Measurements from ENCODE around the gene PHF12.

GRCh38 chr17:28949185-28950016 is 1.9 kb downstream of the PHF12 start:
- TF ChIP-seq, protein P1, sequence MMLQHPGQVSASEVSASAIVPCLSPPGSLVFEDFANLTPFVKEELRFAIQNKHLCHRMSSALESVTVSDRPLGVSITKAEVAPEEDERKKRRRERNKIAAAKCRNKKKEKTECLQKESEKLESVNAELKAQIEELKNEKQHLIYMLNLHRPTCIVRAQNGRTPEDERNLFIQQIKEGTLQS (IDR thresholded peaks at IDR 0.05; ENCODE audit: borderline replicate concordance, extremely low read depth, low read depth, low read length) = no peak
- TF ChIP-seq, protein P2, sequence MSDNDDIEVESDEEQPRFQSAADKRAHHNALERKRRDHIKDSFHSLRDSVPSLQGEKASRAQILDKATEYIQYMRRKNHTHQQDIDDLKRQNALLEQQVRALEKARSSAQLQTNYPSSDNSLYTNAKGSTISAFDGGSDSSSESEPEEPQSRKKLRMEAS (IDR thresholded peaks at IDR 0.05; ENCODE audit: low read depth, low read length) = no peak
- TF ChIP-seq TAF1 (IDR thresholded peaks at IDR 0.05; ENCODE audit: borderline replicate concordance, low read depth, low read length) = 0 out of 2 replicates have a peak, but pooled peaks have one; percentile 18
- TF ChIP-seq GABPA (IDR thresholded peaks at IDR 0.05; ENCODE audit: low read depth) = no peak
- TF ChIP-seq, protein P3, sequence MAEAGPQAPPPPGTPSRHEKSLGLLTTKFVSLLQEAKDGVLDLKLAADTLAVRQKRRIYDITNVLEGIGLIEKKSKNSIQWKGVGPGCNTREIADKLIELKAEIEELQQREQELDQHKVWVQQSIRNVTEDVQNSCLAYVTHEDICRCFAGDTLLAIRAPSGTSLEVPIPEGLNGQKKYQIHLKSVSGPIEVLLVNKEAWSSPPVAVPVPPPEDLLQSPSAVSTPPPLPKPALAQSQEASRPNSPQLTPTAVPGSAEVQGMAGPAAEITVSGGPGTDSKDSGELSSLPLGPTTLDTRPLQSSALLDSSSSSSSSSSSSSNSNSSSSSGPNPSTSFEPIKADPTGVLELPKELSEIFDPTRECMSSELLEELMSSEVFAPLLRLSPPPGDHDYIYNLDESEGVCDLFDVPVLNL (IDR thresholded peaks at IDR 0.05; ENCODE audit: low read depth, low read length) = no peak
- TF ChIP-seq TCF12 (IDR thresholded peaks at IDR 0.05; ENCODE audit: low read depth, low read length) = no peak
- no peak for TF ChIP-seq E4F1 (IDR thresholded peaks at IDR 0.05; ENCODE audit: borderline replicate concordance, partially characterized antibody)
- no peak for TF ChIP-seq ATF7 (IDR thresholded peaks at IDR 0.05; ENCODE audit: low read depth)
- peak; percentile 94 for TF ChIP-seq YY1 (IDR thresholded peaks at IDR 0.05; ENCODE audit: low read depth, low read length)
- TF ChIP-seq, protein P4, sequence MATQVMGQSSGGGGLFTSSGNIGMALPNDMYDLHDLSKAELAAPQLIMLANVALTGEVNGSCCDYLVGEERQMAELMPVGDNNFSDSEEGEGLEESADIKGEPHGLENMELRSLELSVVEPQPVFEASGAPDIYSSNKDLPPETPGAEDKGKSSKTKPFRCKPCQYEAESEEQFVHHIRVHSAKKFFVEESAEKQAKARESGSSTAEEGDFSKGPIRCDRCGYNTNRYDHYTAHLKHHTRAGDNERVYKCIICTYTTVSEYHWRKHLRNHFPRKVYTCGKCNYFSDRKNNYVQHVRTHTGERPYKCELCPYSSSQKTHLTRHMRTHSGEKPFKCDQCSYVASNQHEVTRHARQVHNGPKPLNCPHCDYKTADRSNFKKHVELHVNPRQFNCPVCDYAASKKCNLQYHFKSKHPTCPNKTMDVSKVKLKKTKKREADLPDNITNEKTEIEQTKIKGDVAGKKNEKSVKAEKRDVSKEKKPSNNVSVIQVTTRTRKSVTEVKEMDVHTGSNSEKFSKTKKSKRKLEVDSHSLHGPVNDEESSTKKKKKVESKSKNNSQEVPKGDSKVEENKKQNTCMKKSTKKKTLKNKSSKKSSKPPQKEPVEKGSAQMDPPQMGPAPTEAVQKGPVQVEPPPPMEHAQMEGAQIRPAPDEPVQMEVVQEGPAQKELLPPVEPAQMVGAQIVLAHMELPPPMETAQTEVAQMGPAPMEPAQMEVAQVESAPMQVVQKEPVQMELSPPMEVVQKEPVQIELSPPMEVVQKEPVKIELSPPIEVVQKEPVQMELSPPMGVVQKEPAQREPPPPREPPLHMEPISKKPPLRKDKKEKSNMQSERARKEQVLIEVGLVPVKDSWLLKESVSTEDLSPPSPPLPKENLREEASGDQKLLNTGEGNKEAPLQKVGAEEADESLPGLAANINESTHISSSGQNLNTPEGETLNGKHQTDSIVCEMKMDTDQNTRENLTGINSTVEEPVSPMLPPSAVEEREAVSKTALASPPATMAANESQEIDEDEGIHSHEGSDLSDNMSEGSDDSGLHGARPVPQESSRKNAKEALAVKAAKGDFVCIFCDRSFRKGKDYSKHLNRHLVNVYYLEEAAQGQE (IDR thresholded peaks at IDR 0.05; ENCODE audit: low read depth, low read length) = no peak
- TF ChIP-seq BHLHE40 (IDR thresholded peaks at IDR 0.05; ENCODE audit: borderline replicate concordance in 1 of 2, low read depth in 2 of 2, low read length in 1 of 2) = peak in 1 of 2 experiments; percentile 26; a peak in 1 of 4 replicates
- TF ChIP-seq CTCF (IDR thresholded peaks at IDR 0.05 in 2 of 3, conservative IDR thresholded peaks at IDR 0.05 in 1 of 3; ENCODE audit: control insufficient read depth in 2 of 3, extremely low read depth in 1 of 3, insufficient read depth in 1 of 3, low read depth in 3 of 3, low read length in 3 of 3) = no peak
- TF ChIP-seq CREB1 (IDR thresholded peaks at IDR 0.05; ENCODE audit: low read depth) = peak; percentile 16; the same call in 1 of the 2 replicates

Data from GM12878 (cell line).